WTC11 (cell line): ENCODE measurements around the gene SRGAP2B.
"Not testable (repeated sequence)": the region's sequence is repeated elsewhere in the genome, so short reads cannot be mapped to it uniquely, and the experiment has no call there.

Experiments used
- CBFB ChIP-seq: sonication (generic); formaldehyde crosslinking; IDR thresholded peaks from 2 replicates; pipeline ENCODE4 v1.8.1; 2022; ENCODE audit warnings: mild to moderate bottlenecking, low read depth, missing genetic modification reagents
- IRF2 ChIP-seq: sonication (generic); formaldehyde crosslinking; IDR thresholded peaks from 2 replicates; pipeline ENCODE4 v1.8.0; 2022; ENCODE audit warnings: low read depth, missing genetic modification reagents, borderline replicate concordance
- ZBTB21 ChIP-seq: sonication (generic); formaldehyde crosslinking; IDR thresholded peaks from 2 replicates; pipeline ENCODE4 v1.8.1; 2023; ENCODE audit warnings: mild to moderate bottlenecking, missing genetic modification reagents, borderline replicate concordance
- ZNF138 ChIP-seq: sonication (generic); formaldehyde crosslinking; conservative IDR thresholded peaks from 2 replicates; pipeline ENCODE4 v1.8.1; 2022; ENCODE audit warnings: mild to moderate bottlenecking, moderate library complexity, missing genetic modification reagents
- TF ChIP-seq, protein P1 (sequence below): sonication (generic); formaldehyde crosslinking; IDR thresholded peaks from 2 replicates; pipeline ENCODE4 v1.8.0; 2022; ENCODE audit warnings: missing genetic modification reagents
- TF ChIP-seq, protein P2 (sequence below): fragments of 200-600 bp; IDR thresholded peaks from 2 replicates; pipeline ENCODE4 v1.8.0; 2022; ENCODE audit warnings: antibody characterized with exemption

DNA sequence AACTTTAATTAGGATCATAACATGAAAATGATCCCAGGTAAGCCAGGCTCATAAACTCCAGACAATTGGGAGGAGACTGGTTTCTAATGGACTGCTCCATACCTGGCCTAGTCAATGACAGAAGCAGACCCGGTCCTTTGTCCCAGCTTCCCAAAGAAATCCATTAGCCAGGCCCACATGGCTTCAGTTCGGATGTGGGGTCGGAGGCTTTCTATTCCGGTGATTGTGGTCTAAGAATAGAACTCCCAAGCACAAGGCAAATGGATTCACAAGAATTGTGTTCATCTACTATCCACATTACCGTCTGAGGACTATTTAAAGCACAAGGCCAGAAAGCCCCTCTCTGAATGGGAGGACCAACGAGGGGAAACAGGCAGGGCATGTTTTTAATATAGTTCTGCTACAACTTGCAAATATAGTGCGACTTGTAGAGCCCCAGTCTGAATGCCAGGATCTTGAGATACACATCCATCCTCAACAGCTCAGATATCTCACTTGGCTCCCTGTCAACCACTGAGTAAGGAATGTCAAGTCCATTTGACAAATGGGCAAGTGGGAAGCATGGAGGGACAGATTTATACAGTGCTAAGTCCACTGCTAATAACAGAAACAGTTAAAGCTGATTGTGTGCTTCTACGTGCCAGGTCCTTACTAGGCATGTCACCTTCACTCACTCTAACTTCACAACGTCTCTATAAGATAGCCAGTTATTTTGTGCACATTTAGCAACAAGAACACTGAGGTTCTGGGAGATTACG is 42.9 kb downstream of the SRGAP2B start:
- TF ChIP-seq, protein P1, sequence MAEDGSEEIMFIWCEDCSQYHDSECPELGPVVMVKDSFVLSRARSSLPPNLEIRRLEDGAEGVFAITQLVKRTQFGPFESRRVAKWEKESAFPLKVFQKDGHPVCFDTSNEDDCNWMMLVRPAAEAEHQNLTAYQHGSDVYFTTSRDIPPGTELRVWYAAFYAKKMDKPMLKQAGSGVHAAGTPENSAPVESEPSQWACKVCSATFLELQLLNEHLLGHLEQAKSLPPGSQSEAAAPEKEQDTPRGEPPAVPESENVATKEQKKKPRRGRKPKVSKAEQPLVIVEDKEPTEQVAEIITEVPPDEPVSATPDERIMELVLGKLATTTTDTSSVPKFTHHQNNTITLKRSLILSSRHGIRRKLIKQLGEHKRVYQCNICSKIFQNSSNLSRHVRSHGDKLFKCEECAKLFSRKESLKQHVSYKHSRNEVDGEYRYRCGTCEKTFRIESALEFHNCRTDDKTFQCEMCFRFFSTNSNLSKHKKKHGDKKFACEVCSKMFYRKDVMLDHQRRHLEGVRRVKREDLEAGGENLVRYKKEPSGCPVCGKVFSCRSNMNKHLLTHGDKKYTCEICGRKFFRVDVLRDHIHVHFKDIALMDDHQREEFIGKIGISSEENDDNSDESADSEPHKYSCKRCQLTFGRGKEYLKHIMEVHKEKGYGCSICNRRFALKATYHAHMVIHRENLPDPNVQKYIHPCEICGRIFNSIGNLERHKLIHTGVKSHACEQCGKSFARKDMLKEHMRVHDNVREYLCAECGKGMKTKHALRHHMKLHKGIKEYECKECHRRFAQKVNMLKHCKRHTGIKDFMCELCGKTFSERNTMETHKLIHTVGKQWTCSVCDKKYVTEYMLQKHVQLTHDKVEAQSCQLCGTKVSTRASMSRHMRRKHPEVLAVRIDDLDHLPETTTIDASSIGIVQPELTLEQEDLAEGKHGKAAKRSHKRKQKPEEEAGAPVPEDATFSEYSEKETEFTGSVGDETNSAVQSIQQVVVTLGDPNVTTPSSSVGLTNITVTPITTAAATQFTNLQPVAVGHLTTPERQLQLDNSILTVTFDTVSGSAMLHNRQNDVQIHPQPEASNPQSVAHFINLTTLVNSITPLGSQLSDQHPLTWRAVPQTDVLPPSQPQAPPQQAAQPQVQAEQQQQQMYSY (CRISPR knock-in tag), result not testable (repeated sequence)
- TF ChIP-seq, protein P2, sequence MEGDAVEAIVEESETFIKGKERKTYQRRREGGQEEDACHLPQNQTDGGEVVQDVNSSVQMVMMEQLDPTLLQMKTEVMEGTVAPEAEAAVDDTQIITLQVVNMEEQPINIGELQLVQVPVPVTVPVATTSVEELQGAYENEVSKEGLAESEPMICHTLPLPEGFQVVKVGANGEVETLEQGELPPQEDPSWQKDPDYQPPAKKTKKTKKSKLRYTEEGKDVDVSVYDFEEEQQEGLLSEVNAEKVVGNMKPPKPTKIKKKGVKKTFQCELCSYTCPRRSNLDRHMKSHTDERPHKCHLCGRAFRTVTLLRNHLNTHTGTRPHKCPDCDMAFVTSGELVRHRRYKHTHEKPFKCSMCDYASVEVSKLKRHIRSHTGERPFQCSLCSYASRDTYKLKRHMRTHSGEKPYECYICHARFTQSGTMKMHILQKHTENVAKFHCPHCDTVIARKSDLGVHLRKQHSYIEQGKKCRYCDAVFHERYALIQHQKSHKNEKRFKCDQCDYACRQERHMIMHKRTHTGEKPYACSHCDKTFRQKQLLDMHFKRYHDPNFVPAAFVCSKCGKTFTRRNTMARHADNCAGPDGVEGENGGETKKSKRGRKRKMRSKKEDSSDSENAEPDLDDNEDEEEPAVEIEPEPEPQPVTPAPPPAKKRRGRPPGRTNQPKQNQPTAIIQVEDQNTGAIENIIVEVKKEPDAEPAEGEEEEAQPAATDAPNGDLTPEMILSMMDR, result not testable (repeated sequence)
- TF ChIP-seq ZBTB21 (CRISPR knock-in tag); CBFB; IRF2; ZNF138 (CRISPR knock-in tag): not testable (repeated sequence)
